Nephron (organoid): ENCODE results near the gene SMG7.

ENCODE experiments used
- H3K27ac Mint-ChIP-seq, 3 experiments: 2 replicates each; pipeline ENCODE4 v1.8.0; 2020; ENCODE audit warnings: mixed read lengths in 3 of 3, mild to moderate bottlenecking in 2 of 3, moderate library complexity in 1 of 3
- H3K27me3 Mint-ChIP-seq: 2 replicates; pipeline ENCODE4 v1.8.0; 2021; ENCODE audit warnings: low read depth, mild to moderate bottlenecking, moderate library complexity, mixed read lengths
- H3K36me3 Mint-ChIP-seq: 2 replicates; pipeline ENCODE4 v1.8.0; 2020; ENCODE audit warnings: low read depth, mixed read lengths
- H3K4me1 Mint-ChIP-seq: 2 replicates; pipeline ENCODE4 v1.8.0; 2020; ENCODE audit warnings: mixed read lengths
- H3K4me3 Mint-ChIP-seq, 3 experiments: 2 replicates each; pipeline ENCODE4 v1.8.0; 2020; ENCODE audit warnings: mild to moderate bottlenecking in 3 of 3, mixed read lengths in 3 of 3, moderate library complexity in 2 of 3
- H3K9me3 Mint-ChIP-seq: 2 replicates; pipeline ENCODE4 v1.8.0; 2020; ENCODE audit warnings: mixed read lengths
- CTCF ChIP-seq, 3 experiments: fragments of 200-600 bp; sonication (generic); IDR thresholded peaks; one replicate each; pipeline ENCODE4 v1.5.0; 2021; ENCODE audit warnings: antibody characterized with exemption in 3 of 3; ENCODE audit not compliant: unreplicated experiment in 3 of 3

SMG7 gene

GRCh38 chr1:183493540-183494245, 21.4 kb downstream of the SMG7 start:
- no peaks in the 10 kb centered on the region for H3K27me3 Mint-ChIP-seq
- H3K27ac Mint-ChIP-seq, result no peak overlapping the region
- no peak overlapping the region for H3K4me3 Mint-ChIP-seq
- peaks cover 29% of the 10 kb centered on the region for H3K36me3 Mint-ChIP-seq
- no peaks in the 10 kb centered on the region for H3K4me1 Mint-ChIP-seq
- TF ChIP-seq CTCF (IDR thresholded peaks at IDR 0.05; ENCODE audit: unreplicated experiment in 3 of 3), result no peak
- no peaks in the 10 kb centered on the region for H3K9me3 Mint-ChIP-seq

GRCh38 chr1:183495420-183495819, 23.1 kb downstream of the SMG7 start:
- peaks cover 25% of the 10 kb centered on the region for H3K36me3 Mint-ChIP-seq
- no peak overlapping the region for H3K27ac Mint-ChIP-seq
- no peak for TF ChIP-seq CTCF (IDR thresholded peaks at IDR 0.05; ENCODE audit: unreplicated experiment in 3 of 3)
- H3K27me3 Mint-ChIP-seq, result no peaks in the 10 kb centered on the region
- H3K4me3 Mint-ChIP-seq, result no peak overlapping the region
- no peaks in the 10 kb centered on the region for H3K4me1 Mint-ChIP-seq
- no peaks in the 10 kb centered on the region for H3K9me3 Mint-ChIP-seq

DNA sequence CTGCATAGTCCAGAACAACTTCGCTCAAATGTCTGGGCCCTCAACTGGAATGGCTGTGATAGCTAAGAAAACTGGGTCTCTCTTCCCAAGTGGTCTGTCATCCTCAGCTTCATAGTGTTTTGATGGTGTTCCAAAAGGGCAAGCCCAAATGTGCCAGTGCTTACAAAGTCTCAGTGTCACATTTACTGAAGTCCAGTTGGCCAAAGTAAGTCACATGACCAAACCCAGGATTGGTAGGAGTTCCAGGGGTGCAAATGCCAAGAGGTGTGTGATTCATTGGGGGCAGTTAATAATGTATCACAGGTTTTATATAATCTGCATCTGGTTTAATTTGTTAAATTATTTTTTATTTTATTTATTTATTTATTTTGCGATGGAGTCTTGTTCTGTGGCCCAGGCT, 24.9 kb downstream of the SMG7 start:
- Mint-ChIP-seq H3K36me3 (peaks cover 25% of the 10 kb centered on the region), H3K9me3 (no peaks in the 10 kb centered on the region), H3K4me3 (no peak overlapping the region), H3K27me3 (no peaks in the 10 kb centered on the region), H3K27ac (no peak overlapping the region), H3K4me1 (no peaks in the 10 kb centered on the region)
- no peak for TF ChIP-seq CTCF (IDR thresholded peaks at IDR 0.05; ENCODE audit: unreplicated experiment in 3 of 3)

DNA sequence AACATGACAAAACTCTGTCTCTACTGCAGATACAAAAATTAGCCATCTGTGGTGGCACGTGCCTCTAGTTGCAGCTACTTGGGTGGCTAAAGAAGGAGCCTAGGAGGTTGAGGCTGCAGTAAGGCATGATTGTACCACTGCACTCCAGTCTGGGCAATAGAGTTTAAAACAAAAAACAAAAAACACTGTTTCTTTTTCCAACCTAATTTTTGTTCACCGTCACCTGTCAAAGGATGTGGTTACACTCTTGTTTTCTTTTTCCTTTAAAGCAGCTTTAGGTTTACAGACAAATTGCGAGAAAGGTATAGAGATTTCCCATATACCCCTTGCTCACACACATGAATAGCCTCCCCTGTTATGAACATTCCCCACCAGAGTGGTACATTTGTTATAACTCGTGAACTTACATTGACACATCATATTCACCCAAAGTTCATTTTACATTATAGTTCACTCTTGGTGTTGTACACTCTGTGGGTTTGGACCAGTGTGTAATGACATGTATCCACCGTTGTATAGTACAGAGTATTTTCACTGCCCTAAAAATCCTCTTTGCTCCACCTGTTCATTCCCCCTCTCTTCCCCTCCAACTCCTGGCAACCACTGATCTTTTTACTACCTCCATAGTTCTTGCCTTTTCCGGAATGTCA, 26.2 kb downstream of the SMG7 start:
- Mint-ChIP-seq H3K36me3 (peaks cover 22% of the 10 kb centered on the region), H3K9me3 (no peaks in the 10 kb centered on the region), H3K27ac (no peak overlapping the region), H3K4me1 (no peaks in the 10 kb centered on the region), H3K4me3 (no peak overlapping the region), H3K27me3 (no peaks in the 10 kb centered on the region)
- TF ChIP-seq CTCF (IDR thresholded peaks at IDR 0.05; ENCODE audit: unreplicated experiment in 3 of 3), result no peak

DNA sequence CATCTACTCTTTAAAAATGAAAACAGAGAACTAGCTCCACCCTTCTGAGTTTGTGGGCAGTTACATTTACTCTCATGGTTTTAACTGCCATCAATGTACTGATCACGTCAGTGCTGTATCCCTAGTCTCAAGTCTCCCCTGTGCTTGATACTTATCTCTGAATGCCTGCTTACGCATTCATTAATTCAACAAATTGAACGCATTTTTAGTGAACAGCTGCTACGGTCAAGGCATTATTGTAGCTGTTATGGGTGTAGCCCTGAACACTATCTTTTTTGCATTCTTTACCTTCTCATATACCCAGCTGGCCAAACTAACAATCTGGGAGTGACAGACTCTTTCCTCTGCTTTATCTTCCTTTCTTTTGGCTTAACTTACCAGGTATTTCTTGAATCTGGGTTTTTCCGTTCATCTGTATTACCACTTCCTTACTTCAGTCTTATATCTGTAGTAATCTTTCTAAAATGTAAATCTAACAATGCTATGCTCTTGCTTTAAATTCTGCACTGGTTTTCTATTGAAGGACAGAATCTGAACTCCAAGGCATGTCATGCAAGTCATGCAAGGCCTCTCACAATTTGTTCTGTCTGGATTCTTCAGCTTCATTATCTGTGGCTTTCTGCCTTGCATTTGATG, 33.3 kb downstream of the SMG7 start:
- Mint-ChIP-seq H3K4me1 (no peaks in the 10 kb centered on the region), H3K27me3 (no peaks in the 10 kb centered on the region), H3K27ac (no peak overlapping the region), H3K4me3 (no peak overlapping the region), H3K36me3 (no peaks in the 10 kb centered on the region), H3K9me3 (no peaks in the 10 kb centered on the region)
- no peak for TF ChIP-seq CTCF (IDR thresholded peaks at IDR 0.05; ENCODE audit: unreplicated experiment in 3 of 3)
